ENCODE results near the gene TUBD1. TPM values are rescaled to one million over a fixed set of nuclear protein-coding genes. Genes with fewer than 3 reads are reported as not detected.
A peak's percentile ranks its signal among the peaks of the same experiment; 100 is the strongest.
"Not testable (repeated sequence)": the region's sequence is repeated elsewhere in the genome, so short reads cannot be mapped to it uniquely, and the experiment has no call there.

The TUBD1 gene
- polyA plus RNA-seq, 3 donors = 2.9 to 7.3 (median 3.9) TPM

DNA sequence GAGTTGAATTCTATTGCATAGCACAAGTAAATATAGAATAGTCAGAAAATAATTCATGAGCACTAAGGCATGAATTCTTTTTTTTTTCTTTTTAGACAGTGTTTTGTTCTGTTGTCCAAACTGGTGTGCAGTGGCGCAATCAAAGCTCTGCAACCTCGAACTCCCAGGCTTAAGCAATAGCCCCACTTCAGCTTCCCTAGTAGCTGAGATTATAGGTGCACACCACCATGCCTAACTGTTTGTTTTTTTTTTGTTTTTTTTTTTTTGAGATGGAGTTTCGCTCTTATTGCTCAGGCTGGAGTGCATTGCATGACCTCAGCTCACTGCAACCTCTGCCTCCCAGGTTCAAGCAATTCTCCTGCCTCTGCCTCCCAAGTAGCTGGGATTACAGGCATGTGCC is 16.6 kb downstream of the TUBD1 start:
- Mint-ChIP-seq H3K27me3 (ENCODE audit: low read depth in 3 of 3) (no peaks in the 10 kb centered on the region), H3K4me3 (no peak overlapping the region), H3K36me3 (peaks cover 32 to 63% of the 10 kb centered on the region in 2 donors), H3K27ac (peak overlapping the region in 6 of 7 donors; percentile 59 to 89 (median 71)), H3K4me1 (peaks cover 18% of the 10 kb centered on the region), H3K9me3 (no peaks in the 10 kb centered on the region)
- Histone ChIP-seq H3K27me3 (ENCODE audit: control insufficient read depth in 2 of 2, insufficient read depth in 2 of 2, low read length in 2 of 2) (no peaks in the 10 kb centered on the region), H3K9me3 (replicated peaks in 1 of 2; ENCODE audit: control insufficient read depth in 1 of 2, insufficient read depth in 1 of 2, low read length in 2 of 2) (no peaks in the 10 kb centered on the region), H3K36me3 (replicated peaks in 1 of 2; ENCODE audit: control insufficient read depth in 1 of 2, insufficient read depth in 2 of 2, low read length in 2 of 2) (peaks cover 18 to 61% of the 10 kb centered on the region in 2 donors), H3K9ac (ENCODE audit: insufficient read depth, low read length, poor library complexity, severe bottlenecking) (no peak overlapping the region), H3K27ac (ENCODE audit: low read depth in 1 of 2, low read length in 2 of 2) (peak overlapping the region in 1 of 2 donors; percentile 53), H3K4me1 (ENCODE audit: control insufficient read depth in 1 of 2, insufficient read depth in 2 of 2, low read length in 2 of 2) (peaks cover 11 to 15% of the 10 kb centered on the region in 2 donors), H3K4me3 (replicated peaks in 1 of 3; ENCODE audit: low read depth in 2 of 3, low read length in 3 of 3) (no peak overlapping the region), H2AFZ (ENCODE audit: insufficient read depth, low read depth, low read length, poor library complexity, severe bottlenecking) (no peak overlapping the region), H3K79me2 (ENCODE audit: insufficient read depth, low read length) (no peaks in the 10 kb centered on the region), H3K4me2 (replicated peaks; ENCODE audit: extremely low read depth, low read length, poor library complexity, severe bottlenecking) (peak overlapping the region; percentile 3), H4K20me1 (ENCODE audit: insufficient read depth, low read length) (no peaks in the 10 kb centered on the region)
- TF ChIP-seq, protein P1, sequence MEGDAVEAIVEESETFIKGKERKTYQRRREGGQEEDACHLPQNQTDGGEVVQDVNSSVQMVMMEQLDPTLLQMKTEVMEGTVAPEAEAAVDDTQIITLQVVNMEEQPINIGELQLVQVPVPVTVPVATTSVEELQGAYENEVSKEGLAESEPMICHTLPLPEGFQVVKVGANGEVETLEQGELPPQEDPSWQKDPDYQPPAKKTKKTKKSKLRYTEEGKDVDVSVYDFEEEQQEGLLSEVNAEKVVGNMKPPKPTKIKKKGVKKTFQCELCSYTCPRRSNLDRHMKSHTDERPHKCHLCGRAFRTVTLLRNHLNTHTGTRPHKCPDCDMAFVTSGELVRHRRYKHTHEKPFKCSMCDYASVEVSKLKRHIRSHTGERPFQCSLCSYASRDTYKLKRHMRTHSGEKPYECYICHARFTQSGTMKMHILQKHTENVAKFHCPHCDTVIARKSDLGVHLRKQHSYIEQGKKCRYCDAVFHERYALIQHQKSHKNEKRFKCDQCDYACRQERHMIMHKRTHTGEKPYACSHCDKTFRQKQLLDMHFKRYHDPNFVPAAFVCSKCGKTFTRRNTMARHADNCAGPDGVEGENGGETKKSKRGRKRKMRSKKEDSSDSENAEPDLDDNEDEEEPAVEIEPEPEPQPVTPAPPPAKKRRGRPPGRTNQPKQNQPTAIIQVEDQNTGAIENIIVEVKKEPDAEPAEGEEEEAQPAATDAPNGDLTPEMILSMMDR (IDR thresholded peaks at IDR 0.05) = no peak
- intact Hi-C loops (cut with micrococcal nuclease) = no loop called here
- DNase-seq = peak; percentile 30 to 55 (median 55)
- WGBS (ENCODE audit: insufficient coverage) = no CpG with 5 or more reads among the region's 3 CpGs

GRCh38 chr17:59874376-59874775 is 18.4 kb downstream of the TUBD1 start:
- Mint-ChIP-seq H3K4me1 (peaks cover 19% of the 10 kb centered on the region), H3K27me3 (ENCODE audit: low read depth in 3 of 3) (no peaks in the 10 kb centered on the region), H3K36me3 (peaks cover 31 to 50% of the 10 kb centered on the region in 2 donors), H3K4me3 (no peak overlapping the region), H3K9me3 (no peaks in the 10 kb centered on the region), H3K27ac (no peak overlapping the region)
- Histone ChIP-seq H3K27me3 (ENCODE audit: control insufficient read depth in 2 of 2, insufficient read depth in 2 of 2, low read length in 2 of 2) (no peaks in the 10 kb centered on the region), H3K4me1 (ENCODE audit: control insufficient read depth in 1 of 2, insufficient read depth in 2 of 2, low read length in 2 of 2) (peaks cover 11 to 15% of the 10 kb centered on the region in 2 donors), H2AFZ (ENCODE audit: insufficient read depth, low read depth, low read length, poor library complexity, severe bottlenecking) (no peak overlapping the region), H3K79me2 (ENCODE audit: insufficient read depth, low read length) (no peaks in the 10 kb centered on the region), H3K36me3 (replicated peaks in 1 of 2; ENCODE audit: control insufficient read depth in 1 of 2, insufficient read depth in 2 of 2, low read length in 2 of 2) (peaks cover 18 to 58% of the 10 kb centered on the region in 2 donors), H4K20me1 (ENCODE audit: insufficient read depth, low read length) (no peaks in the 10 kb centered on the region), H3K4me2 (replicated peaks; ENCODE audit: extremely low read depth, low read length, poor library complexity, severe bottlenecking) (no peak overlapping the region), H3K27ac (ENCODE audit: low read depth in 1 of 2, low read length in 2 of 2) (no peak overlapping the region), H3K4me3 (replicated peaks in 1 of 3; ENCODE audit: low read depth in 2 of 3, low read length in 3 of 3) (no peak overlapping the region), H3K9ac (ENCODE audit: insufficient read depth, low read length, poor library complexity, severe bottlenecking) (no peak overlapping the region), H3K9me3 (replicated peaks in 1 of 2; ENCODE audit: control insufficient read depth in 1 of 2, insufficient read depth in 1 of 2, low read length in 2 of 2) (no peaks in the 10 kb centered on the region)
- intact Hi-C loops (cut with micrococcal nuclease) = no loop called here
- no CpG with 5 or more reads among the region's 2 CpGs for WGBS (ENCODE audit: insufficient coverage)
- no peak for DNase-seq
- TF ChIP-seq, protein P1 (IDR thresholded peaks at IDR 0.05) = no peak

GRCh38 chr17:59873414-59873813 is 19.3 kb downstream of the TUBD1 start:
- H2AFZ ChIP-seq (ENCODE audit: insufficient read depth, low read depth, low read length, poor library complexity, severe bottlenecking); H3K9me3 ChIP-seq (replicated peaks in 1 of 2; ENCODE audit: control insufficient read depth in 1 of 2, insufficient read depth in 1 of 2, low read length in 2 of 2); H4K20me1 ChIP-seq (ENCODE audit: insufficient read depth, low read length); DNase-seq; H3K79me2 ChIP-seq (ENCODE audit: insufficient read depth, low read length); H3K4me2 ChIP-seq (replicated peaks; ENCODE audit: extremely low read depth, low read length, poor library complexity, severe bottlenecking); H3K9ac ChIP-seq (ENCODE audit: insufficient read depth, low read length, poor library complexity, severe bottlenecking); H3K27ac ChIP-seq (ENCODE audit: low read depth in 1 of 2, low read length in 2 of 2); H3K4me3 ChIP-seq (replicated peaks in 1 of 3; ENCODE audit: low read depth in 2 of 3, low read length in 3 of 3); H3K9me3 Mint-ChIP-seq; H3K4me3 Mint-ChIP-seq; H3K27me3 Mint-ChIP-seq (ENCODE audit: low read depth in 3 of 3); H3K27me3 ChIP-seq (ENCODE audit: control insufficient read depth in 2 of 2, insufficient read depth in 2 of 2, low read length in 2 of 2); H3K27ac Mint-ChIP-seq; intact Hi-C loops (cut with micrococcal nuclease): not testable (repeated sequence)
- peaks cover 31 to 45% of the 10 kb centered on the region in 2 donors for H3K36me3 Mint-ChIP-seq
- WGBS (ENCODE audit: insufficient coverage) = 100% methylated on average over 2 of the region's 8 CpGs
- H3K4me1 Mint-ChIP-seq = peaks cover 20% of the 10 kb centered on the region
- Histone ChIP-seq H3K4me1 (ENCODE audit: control insufficient read depth in 1 of 2, insufficient read depth in 2 of 2, low read length in 2 of 2) (peaks cover 11 to 15% of the 10 kb centered on the region in 2 donors), H3K36me3 (replicated peaks in 1 of 2; ENCODE audit: control insufficient read depth in 1 of 2, insufficient read depth in 2 of 2, low read length in 2 of 2) (peaks cover 18 to 54% of the 10 kb centered on the region in 2 donors)
